Thyroid gland (tissue), 4 donors: ENCODE results near the gene GORASP1. TPM values are rescaled to one million over a fixed set of nuclear protein-coding genes. Genes with fewer than 3 reads are reported as not detected.

Source experiments
- DNase-seq, 2 donors: peaks; one replicate each; pipeline ENCODE4 v3.0.0-alpha.2; 2019
- H3K27ac ChIP-seq, 3 donors: fragments of 200-600 bp; sonication (generic); 1 replicate in 2 of 3; 2 replicates in 1 of 3; pipeline ENCODE4 v1.5.1; 2016 to 2019; ENCODE audit warnings: mild to moderate bottlenecking in 1 of 3, moderate library complexity in 1 of 3
- H3K27me3 ChIP-seq: fragments of 200-600 bp; sonication (generic); one replicate; pipeline ENCODE4 v1.5.1; 2019
- H3K36me3 ChIP-seq, 2 donors: fragments of 200-600 bp; sonication (generic); one replicate each; pipeline ENCODE4 v1.5.1; 2016 to 2019
- H3K4me1 ChIP-seq, 2 donors: fragments of 200-600 bp; sonication (generic); one replicate each; pipeline ENCODE4 v1.5.1; 2017 to 2019
- H3K4me3 ChIP-seq, 3 donors: fragments of 200-600 bp; sonication (generic); replicated peaks in 1 of 3; 1 replicate in 2 of 3; 2 replicates in 1 of 3; pipeline ENCODE4 v1.5.1; 2016; ENCODE audit warnings: mild to moderate bottlenecking in 1 of 3
- H3K9me3 ChIP-seq: fragments of 200-600 bp; sonication (generic); one replicate; pipeline ENCODE4 v1.5.1; 2017
- CTCF ChIP-seq, 6 experiments: fragments of 200-600 bp in 3 of 6; fragments of 450-650 bp in 3 of 6; sonication (generic) in 3 of 6; IDR thresholded peaks; one replicate each; pipeline ENCODE4 v1.5.1; 2016 to 2019; ENCODE audit warnings: antibody characterized with exemption in 6 of 6, mild to moderate bottlenecking in 2 of 6, inconsistent platforms in 1 of 6, moderate library complexity in 1 of 6
- POLR2A ChIP-seq, 2 donors: fragments of 450-650 bp; IDR thresholded peaks; one replicate each; pipeline ENCODE4 v1.6.1; 2017; ENCODE audit warnings: antibody characterized with exemption in 2 of 2, mild to moderate bottlenecking in 2 of 2, moderate library complexity in 1 of 2
- WGBS, 2 donors: methylation state at CpG; one replicate each; pipeline ENCODE4 v1.1.5; 2017; 5-methylcytosine and 5-hydroxymethylcytosine counted together
- intact Hi-C: fragments of 100-400 bp; cut with DNase I; formaldehyde crosslinking; loops from one replicate; pipeline ENCODE4 v1.15.1; 2023
- total RNA-seq, 4 donors: library from RNA; depleted of rRNA; stranded (reverse); fragments of >200 nt; gene quantifications; one replicate each; pipeline ENCODE4 v1.2.3, GENCODE V29; 2016

GORASP1 gene
- total RNA-seq, 4 donors from 2014 or later, result 64.6 to 105 (median 101) TPM

GRCh38 chr3:39141171-39141995, 34.0 kb upstream of the GORASP1 start:
- peaks cover 40 to 44% of the 10 kb centered on the region in 2 donors for H3K36me3 ChIP-seq
- H3K4me1 ChIP-seq, result peaks cover 45 to 58% of the 10 kb centered on the region in 2 donors
- no peaks in the 10 kb centered on the region for H3K9me3 ChIP-seq
- TF ChIP-seq POLR2A (IDR thresholded peaks at IDR 0.05) (peak in 1 of 2 donors; percentile 21), CTCF (IDR thresholded peaks at IDR 0.05) (no peak)
- H3K27ac ChIP-seq, result peak overlapping the region; percentile 89 to 94 (median 92)
- peak; percentile 95 to 96 for DNase-seq
- no peak overlapping the region for H3K4me3 ChIP-seq
- intact Hi-C loops, result loop anchor here (5.0 kb wide), 1 partner anchor 41 kb away; no protein-coding TSS in a partner anchor
- WGBS, 2 donors, result 25 to 27% methylated on average over 2 of the region's 4 CpGs
- no peaks in the 10 kb centered on the region for H3K27me3 ChIP-seq

- Histone ChIP-seq H3K27ac (peak overlapping the region; percentile 89 to 94 (median 92)), H3K4me3 (no peak overlapping the region), H3K9me3 (no peaks in the 10 kb centered on the region), H3K4me1 (peaks cover 42 to 59% of the 10 kb centered on the region in 2 donors), H3K27me3 (no peaks in the 10 kb centered on the region), H3K36me3 (peaks cover 30 to 35% of the 10 kb centered on the region in 2 donors)
- intact Hi-C loops, result loop anchor here (5.0 kb wide), 1 partner anchor 42 kb away; no protein-coding TSS in a partner anchor
- 84 to 85% methylated on average over 2 of the region's 2 CpGs for WGBS, 2 donors
- DNase-seq, result no peak
- TF ChIP-seq POLR2A (IDR thresholded peaks at IDR 0.05), result no peak
- TF ChIP-seq CTCF (IDR thresholded peaks at IDR 0.05), result no peak
These were observed 33.0 kb upstream of the GORASP1 start for GRCh38 chr3:39140341-39140971.

- no peak overlapping the region for H3K4me3 ChIP-seq
- H3K9me3 ChIP-seq, result no peaks in the 10 kb centered on the region
- DNase-seq, result no peak
- 61 to 80% methylated on average over 1 to 2 of the region's 2 CpGs for WGBS, 2 donors
- H3K27me3 ChIP-seq, result no peaks in the 10 kb centered on the region
- TF ChIP-seq POLR2A (IDR thresholded peaks at IDR 0.05) (no peak), CTCF (IDR thresholded peaks at IDR 0.05) (no peak)
- intact Hi-C loops, result no loop called here
- H3K36me3 ChIP-seq, result peaks cover 20 to 25% of the 10 kb centered on the region in 2 donors
- H3K4me1 ChIP-seq, result peaks cover 45 to 64% of the 10 kb centered on the region in 2 donors
- peak overlapping the region; percentile 89 to 94 (median 92) for H3K27ac ChIP-seq
These were observed 32.0 kb upstream of the GORASP1 start for GRCh38 chr3:39139442-39139841.

GRCh38 chr3:39138804-39139415, 31.5 kb upstream of the GORASP1 start:
- H3K9me3 ChIP-seq, result no peaks in the 10 kb centered on the region
- peaks cover 15 to 19% of the 10 kb centered on the region in 2 donors for H3K36me3 ChIP-seq
- no peaks in the 10 kb centered on the region for H3K27me3 ChIP-seq
- TF ChIP-seq POLR2A (IDR thresholded peaks at IDR 0.05), result no peak
- TF ChIP-seq CTCF (IDR thresholded peaks at IDR 0.05), result no peak
- H3K4me1 ChIP-seq, result peaks cover 45 to 64% of the 10 kb centered on the region in 2 donors
- peak overlapping the region; percentile 17 to 92 (median 89) for H3K27ac ChIP-seq
- intact Hi-C loops, result no loop called here
- no peak overlapping the region for H3K4me3 ChIP-seq
- 36 to 53% methylated on average over 6 to 7 of the region's 7 CpGs for WGBS, 2 donors
- peak; percentile 87 to 93 for DNase-seq
